ENCODE measurements around the gene SH3BP5L.

SH3BP5L gene

DNA sequence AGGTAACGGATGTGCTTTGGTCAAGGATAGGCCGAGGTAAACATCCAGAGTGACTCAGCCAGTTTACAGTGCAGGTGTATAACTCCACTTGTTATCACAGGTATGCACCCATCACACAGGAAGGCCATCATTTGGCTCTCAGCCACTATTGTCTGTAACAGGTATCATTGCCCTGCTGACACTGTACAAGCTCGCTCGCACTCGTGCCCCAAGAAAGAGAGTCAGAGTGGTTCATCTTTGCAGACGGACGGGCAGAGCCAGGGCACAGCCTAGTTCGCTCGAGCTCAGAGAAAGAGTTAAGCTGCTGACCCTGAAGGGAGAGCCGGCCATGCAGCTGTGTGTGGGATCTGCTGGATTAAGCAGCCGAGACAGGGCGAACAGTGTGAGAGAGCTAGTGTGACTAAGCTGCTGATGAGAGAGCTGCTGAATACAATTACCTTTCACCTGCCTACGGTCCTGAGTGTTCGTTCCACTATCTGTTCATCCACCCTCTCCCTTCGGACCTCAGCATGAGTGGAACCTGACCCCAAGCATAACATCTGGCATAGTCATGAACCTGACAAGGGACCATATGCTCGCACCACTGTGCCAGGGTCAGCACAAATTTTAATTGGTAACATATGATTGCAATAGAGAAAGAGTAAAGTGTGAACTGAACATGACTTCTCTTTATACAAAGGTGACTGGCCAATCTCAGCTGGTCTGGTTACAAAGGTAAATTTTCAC, 43.1 kb downstream of the SH3BP5L start:
- no peak for DNase-seq (ENCODE audit: low read depth in 4 of 4, low spot score in 1 of 4)

DNA sequence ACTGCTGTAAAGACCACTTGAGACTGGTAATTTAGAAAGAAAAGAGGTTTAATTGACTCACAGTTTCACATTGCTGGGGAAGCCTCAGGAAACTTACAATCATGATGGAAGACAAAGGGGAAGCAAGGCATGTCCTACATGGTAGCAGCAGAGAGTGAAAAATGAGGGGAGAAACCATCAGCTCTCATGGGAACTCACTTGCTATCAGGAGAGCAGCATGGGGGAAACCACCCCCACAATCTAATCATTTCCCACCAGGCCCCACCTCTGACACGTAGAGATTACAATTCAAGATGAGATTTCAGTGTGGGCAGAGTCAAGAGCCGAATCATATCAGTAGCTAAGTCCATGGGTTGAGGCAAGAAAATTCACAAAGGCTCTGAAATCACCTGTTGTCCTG, 46.4 kb downstream of the SH3BP5L start:
- no peak for DNase-seq (ENCODE audit: low read depth in 4 of 4, low spot score in 1 of 4)

DNA sequence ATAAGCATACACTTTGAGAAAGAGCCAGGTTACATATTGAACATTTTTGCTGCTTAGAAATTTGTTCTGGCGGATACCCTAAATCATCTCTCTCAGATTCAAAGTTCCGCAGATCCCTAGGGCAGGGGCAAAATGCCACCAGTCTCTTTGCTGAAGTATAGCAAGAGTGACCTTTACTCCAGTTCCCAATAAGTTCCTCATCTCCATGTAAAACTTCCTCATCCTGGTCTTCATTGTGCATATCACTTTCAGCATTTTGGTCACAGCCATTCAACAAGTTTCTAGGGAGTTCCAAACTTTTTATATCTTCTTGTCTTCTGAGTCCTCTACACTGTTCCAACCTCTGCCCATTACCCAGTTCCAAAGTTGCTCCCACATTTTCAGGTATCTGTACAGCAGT, 46.8 kb downstream of the SH3BP5L start:
- DNase-seq (ENCODE audit: low read depth in 4 of 4, low spot score in 1 of 4): no peak

DNA sequence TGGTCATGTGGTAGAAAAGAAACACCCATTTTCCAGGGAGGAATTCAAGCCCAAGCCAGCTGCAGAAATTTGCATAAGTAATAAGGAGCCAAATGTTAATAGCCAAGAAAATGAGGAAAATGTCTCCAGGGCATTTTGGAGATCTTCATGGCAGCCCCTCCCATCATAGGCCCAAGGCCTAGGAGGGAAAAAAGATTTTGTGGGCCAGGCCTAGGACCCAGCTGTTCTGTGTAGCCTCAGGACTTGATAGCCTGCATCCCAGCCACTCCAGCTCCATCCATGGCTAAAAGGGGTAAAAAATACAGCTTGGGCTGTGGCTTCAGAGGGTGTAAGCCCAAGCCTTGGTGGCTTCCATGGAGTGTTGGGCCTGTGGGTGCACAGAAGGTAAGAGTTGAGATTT, 48.7 kb downstream of the SH3BP5L start:
- no peak for DNase-seq (ENCODE audit: low read depth in 4 of 4, low spot score in 1 of 4)

DNA sequence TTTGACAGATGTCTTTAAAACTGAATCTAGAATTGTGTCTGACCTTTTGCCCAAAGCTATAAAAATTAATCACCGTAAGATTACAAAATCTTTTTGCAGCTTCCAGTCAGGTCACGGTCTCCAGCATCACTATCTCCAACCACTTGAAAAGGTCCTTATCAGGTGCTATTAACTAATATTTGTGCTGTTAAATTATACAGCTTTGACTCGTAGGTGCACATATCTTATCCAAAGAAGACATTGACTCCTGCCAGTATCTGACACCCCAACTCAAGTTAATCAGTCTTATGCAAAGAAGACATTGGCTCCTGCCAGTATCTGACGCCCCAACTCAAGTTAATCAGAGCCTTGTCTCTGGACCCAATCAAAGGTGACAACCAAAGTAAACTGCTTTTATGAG, 50.3 kb downstream of the SH3BP5L start:
- DNase-seq (ENCODE audit: low read depth in 4 of 4, low spot score in 1 of 4): no peak

Measured in stimulated activated CD4-positive, alpha-beta T cell treated with anti-CD3 and anti-CD28 coated beads, Interleukin-1b, Interleukin-23, amount 100 ng/mL, for 24 hours (primary cell).